Esophagus muscularis mucosa (tissue), 3 donors: ENCODE data around the gene LGSN.

Source experiments
- CTCF ChIP-seq, 3 experiments: fragments of 200-600 bp in 2 of 3; fragments of 450-650 bp in 1 of 3; sonication (generic) in 2 of 3; IDR thresholded peaks; one replicate each; pipeline ENCODE4 v1.5.1; 2017 to 2019; ENCODE audit warnings: antibody characterized with exemption in 3 of 3, mild to moderate bottlenecking in 2 of 3, moderate library complexity in 1 of 3
- POLR2AphosphoS5 ChIP-seq, 2 donors: sonication (generic); formaldehyde crosslinking; IDR thresholded peaks; one replicate each; pipeline ENCODE4 v1.6.1; 2017; ENCODE audit warnings: antibody characterized with exemption in 2 of 2

GRCh38 chr6:63349401-63349800 is 29.6 kb upstream of the LGSN start:
- no peak for TF ChIP-seq CTCF (IDR thresholded peaks at IDR 0.05)
- TF ChIP-seq POLR2AphosphoS5 (IDR thresholded peaks at IDR 0.05) = no peak
